SU-DHL-6 (cell line): ENCODE measurements around the gene STK35.

Experiments used
- EZH2phosphoT487 ChIP-seq: fragments of 200-600 bp; sonication (generic), shearing (Covaris generic); conservative IDR thresholded peaks from 2 replicates; pipeline ENCODE4 v1.6.1; 2018; ENCODE audit warnings: mild to moderate bottlenecking, antibody characterized with exemption, low read length, moderate library complexity, mixed read lengths
- TF ChIP-seq, protein P1 (sequence below): fragments of 200-600 bp; sonication (generic); IDR thresholded peaks from one replicate; pipeline ENCODE4 v1.5.1; 2017; ENCODE audit warnings: antibody characterized with exemption, mild to moderate bottlenecking, low read length, moderate library complexity; ENCODE audit not compliant: insufficient read depth, poor library complexity, severe bottlenecking

DNA sequence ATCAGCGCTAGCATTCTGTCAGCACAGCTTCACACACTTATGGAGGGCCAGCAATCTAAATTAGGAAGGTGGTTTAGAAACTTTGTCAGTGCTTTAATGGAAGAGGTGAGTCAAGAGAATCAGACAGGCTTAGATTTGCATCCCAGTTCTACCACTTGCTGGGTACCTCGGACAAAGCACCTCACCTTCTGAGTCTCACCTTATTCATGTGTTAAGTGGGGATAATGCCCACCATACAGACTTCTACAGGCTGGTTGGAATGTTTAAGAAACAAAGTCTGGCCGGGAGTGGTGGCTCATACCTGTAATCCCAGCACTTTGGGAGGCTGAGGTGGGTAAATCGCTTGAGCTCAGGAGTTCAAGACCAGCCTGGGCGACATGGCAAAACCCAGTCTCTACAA is 12.2 kb upstream of the STK35 start:
- TF ChIP-seq, protein P1, sequence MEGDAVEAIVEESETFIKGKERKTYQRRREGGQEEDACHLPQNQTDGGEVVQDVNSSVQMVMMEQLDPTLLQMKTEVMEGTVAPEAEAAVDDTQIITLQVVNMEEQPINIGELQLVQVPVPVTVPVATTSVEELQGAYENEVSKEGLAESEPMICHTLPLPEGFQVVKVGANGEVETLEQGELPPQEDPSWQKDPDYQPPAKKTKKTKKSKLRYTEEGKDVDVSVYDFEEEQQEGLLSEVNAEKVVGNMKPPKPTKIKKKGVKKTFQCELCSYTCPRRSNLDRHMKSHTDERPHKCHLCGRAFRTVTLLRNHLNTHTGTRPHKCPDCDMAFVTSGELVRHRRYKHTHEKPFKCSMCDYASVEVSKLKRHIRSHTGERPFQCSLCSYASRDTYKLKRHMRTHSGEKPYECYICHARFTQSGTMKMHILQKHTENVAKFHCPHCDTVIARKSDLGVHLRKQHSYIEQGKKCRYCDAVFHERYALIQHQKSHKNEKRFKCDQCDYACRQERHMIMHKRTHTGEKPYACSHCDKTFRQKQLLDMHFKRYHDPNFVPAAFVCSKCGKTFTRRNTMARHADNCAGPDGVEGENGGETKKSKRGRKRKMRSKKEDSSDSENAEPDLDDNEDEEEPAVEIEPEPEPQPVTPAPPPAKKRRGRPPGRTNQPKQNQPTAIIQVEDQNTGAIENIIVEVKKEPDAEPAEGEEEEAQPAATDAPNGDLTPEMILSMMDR, result no peak
- TF ChIP-seq EZH2phosphoT487, result no peak
